Endothelial cell (in vitro differentiated cells): ENCODE measurements around the gene PCDHGA11. TPM values are rescaled to one million over a fixed set of nuclear protein-coding genes. Genes with fewer than 3 reads are reported as not detected.
A peak's percentile ranks its signal among the peaks of the same experiment; 100 is the strongest.
"Not testable (repeated sequence)": the region's sequence is repeated elsewhere in the genome, so short reads cannot be mapped to it uniquely, and the experiment has no call there.

Source experiments
- DNase-seq: peaks from one replicate; pipeline ENCODE4 v3.0.0; 2021; ENCODE audit warnings: low spot score
- H3K27ac Mint-ChIP-seq: one replicate; pipeline ENCODE4 v1.8.0; 2021; ENCODE audit warnings: mixed read lengths, inconsistent platforms; ENCODE audit not compliant: unreplicated experiment
- H3K27me3 Mint-ChIP-seq: one replicate; pipeline ENCODE4 v1.8.0; 2021; ENCODE audit warnings: mild to moderate bottlenecking, moderate library complexity, mixed read lengths, inconsistent platforms; ENCODE audit not compliant: unreplicated experiment
- H3K36me3 Mint-ChIP-seq: one replicate; pipeline ENCODE4 v1.8.0; 2021; ENCODE audit warnings: mild to moderate bottlenecking, low read depth, mixed read lengths, inconsistent platforms; ENCODE audit not compliant: unreplicated experiment
- H3K4me1 Mint-ChIP-seq: one replicate; pipeline ENCODE4 v1.8.0; 2021; ENCODE audit warnings: mild to moderate bottlenecking, mixed read lengths, inconsistent platforms; ENCODE audit not compliant: unreplicated experiment
- H3K4me3 Mint-ChIP-seq: one replicate; pipeline ENCODE4 v1.8.0; 2021; ENCODE audit warnings: mild to moderate bottlenecking, mixed read lengths, inconsistent platforms; ENCODE audit not compliant: unreplicated experiment
- H3K9me3 Mint-ChIP-seq: one replicate; pipeline ENCODE4 v1.8.0; 2021; ENCODE audit warnings: mixed read lengths, inconsistent platforms; ENCODE audit not compliant: unreplicated experiment
- total RNA-seq: library from RNA; stranded (reverse); fragmentation: NEBNext Ultra II Directional; extraction: Animal tissue kit (Norgen Biotek cat#: 25700); gene quantifications from one replicate; pipeline ENCODE4 v1.2.1, GENCODE V29; 2021; ENCODE audit not compliant: unreplicated experiment
- TF ChIP-seq, protein P1 (sequence below): fragments of 200-600 bp; sonication (generic); IDR thresholded peaks from one replicate; pipeline ENCODE4 v1.5.0; 2021; ENCODE audit warnings: antibody characterized with exemption; ENCODE audit not compliant: unreplicated experiment

The PCDHGA11 gene
- total RNA-seq, 1 donor from 2014 or later = 10.8 TPM

DNA sequence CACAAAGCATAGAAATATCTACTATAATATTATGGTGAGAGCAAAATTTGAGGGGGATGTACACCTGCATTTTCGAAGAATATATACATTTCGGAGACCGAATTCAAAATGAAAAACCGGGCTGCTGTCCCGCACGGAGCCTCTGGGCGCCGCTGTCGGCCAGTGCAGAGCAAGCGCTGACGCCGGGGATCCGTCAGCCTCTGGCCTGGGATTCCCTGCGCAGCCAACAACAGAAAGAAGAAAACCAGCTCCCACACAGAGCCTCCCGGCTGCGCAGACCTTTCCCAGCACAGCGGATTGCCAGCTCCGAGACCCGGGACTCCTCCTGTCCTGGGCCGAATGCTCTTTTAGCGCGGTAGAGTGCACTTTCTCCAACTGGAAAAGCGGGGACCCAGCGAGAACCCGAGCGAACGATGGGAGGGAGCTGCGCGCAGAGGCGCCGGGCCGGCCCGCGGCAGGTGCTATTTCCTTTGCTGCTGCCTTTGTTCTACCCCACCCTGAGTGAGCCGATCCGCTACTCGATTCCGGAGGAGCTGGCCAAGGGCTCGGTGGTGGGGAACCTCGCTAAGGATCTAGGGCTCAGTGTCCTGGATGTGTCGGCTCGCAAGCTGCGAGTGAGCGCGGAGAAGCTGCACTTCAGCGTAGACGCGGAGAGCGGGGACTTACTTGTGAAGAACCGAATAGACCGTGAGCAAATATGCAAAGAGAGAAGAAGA is 12.9 kb upstream of the PCDHGA11 start, which contains the start of gene PCDHGB6:
PCDHGB6 (plus strand) TSS at position 232 of the 716 bp plus-strand sequence; CDS start at position 414, 182 bp downstream.
- H3K36me3 Mint-ChIP-seq = peaks cover 42% of the 10 kb centered on the region
- peaks cover 10% of the 10 kb centered on the region for H3K9me3 Mint-ChIP-seq
- peak; percentile 87 for DNase-seq
- peak within 1 kb of the TSS; percentile 93 for H3K27ac Mint-ChIP-seq
- H3K4me3 Mint-ChIP-seq = peak within 1 kb of the TSS; percentile 97
- TF ChIP-seq, protein P1, sequence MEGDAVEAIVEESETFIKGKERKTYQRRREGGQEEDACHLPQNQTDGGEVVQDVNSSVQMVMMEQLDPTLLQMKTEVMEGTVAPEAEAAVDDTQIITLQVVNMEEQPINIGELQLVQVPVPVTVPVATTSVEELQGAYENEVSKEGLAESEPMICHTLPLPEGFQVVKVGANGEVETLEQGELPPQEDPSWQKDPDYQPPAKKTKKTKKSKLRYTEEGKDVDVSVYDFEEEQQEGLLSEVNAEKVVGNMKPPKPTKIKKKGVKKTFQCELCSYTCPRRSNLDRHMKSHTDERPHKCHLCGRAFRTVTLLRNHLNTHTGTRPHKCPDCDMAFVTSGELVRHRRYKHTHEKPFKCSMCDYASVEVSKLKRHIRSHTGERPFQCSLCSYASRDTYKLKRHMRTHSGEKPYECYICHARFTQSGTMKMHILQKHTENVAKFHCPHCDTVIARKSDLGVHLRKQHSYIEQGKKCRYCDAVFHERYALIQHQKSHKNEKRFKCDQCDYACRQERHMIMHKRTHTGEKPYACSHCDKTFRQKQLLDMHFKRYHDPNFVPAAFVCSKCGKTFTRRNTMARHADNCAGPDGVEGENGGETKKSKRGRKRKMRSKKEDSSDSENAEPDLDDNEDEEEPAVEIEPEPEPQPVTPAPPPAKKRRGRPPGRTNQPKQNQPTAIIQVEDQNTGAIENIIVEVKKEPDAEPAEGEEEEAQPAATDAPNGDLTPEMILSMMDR = peak; percentile 89
- peaks cover 24% of the 10 kb centered on the region for H3K4me1 Mint-ChIP-seq
- H3K27me3 Mint-ChIP-seq = not testable (repeated sequence)

DNA sequence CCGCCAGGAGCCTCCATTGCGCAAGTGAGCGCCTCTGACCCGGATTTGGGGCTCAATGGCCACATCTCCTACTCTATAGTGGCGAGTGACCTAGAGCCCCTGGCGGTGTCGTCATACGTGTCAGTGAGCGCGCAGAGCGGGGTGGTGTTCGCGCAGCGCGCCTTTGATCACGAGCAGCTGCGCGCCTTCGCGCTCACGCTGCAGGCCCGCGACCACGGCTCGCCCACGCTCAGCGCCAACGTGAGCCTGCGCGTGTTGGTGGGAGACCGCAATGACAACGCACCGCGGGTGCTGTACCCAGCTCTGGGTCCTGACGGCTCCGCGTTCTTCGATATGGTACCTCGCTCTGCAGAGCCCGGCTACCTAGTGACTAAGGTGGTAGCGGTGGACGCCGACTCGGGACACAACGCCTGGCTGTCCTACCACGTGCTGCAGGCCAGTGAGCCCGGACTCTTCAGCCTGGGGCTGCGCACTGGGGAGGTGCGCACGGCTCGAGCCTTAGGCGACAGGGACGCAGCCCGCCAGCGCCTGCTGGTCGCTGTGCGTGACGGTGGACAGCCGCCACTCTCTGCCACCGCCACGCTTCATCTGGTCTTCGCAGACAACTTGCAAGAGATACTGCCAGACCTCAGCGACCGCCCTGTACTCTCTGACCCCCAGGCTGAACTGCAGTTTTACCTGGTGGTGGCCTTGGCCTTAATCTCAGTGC is 11.1 kb upstream of the PCDHGA11 start:
- Mint-ChIP-seq H3K4me1 (peaks cover 38% of the 10 kb centered on the region), H3K27me3 (peaks cover 8% of the 10 kb centered on the region), H3K9me3 (peaks cover 15% of the 10 kb centered on the region), H3K27ac (no peak overlapping the region), H3K4me3 (peak overlapping the region; percentile 97), H3K36me3 (peaks cover 48% of the 10 kb centered on the region)
- DNase-seq = no peak
- TF ChIP-seq, protein P1 = no peak

- DNase-seq = no peak
- Mint-ChIP-seq H3K9me3 (peaks cover 23% of the 10 kb centered on the region), H3K27me3 (peaks cover 10% of the 10 kb centered on the region), H3K4me3 (peak overlapping the region; percentile 72), H3K4me1 (peaks cover 43% of the 10 kb centered on the region), H3K27ac (peak overlapping the region; percentile 30), H3K36me3 (peaks cover 53% of the 10 kb centered on the region)
- TF ChIP-seq, protein P1 = no peak
Observed at GRCh38 chr5:141411575-141411974, 9.3 kb upstream of the PCDHGA11 start.

GRCh38 chr5:141412854-141413539 is 7.9 kb upstream of the PCDHGA11 start, which contains the start of gene PCDHGA10:
Gene PCDHGA10 (plus strand): TSS chr5:141412987. CDS start chr5:141413176, 189 bp downstream.
- H3K9me3 Mint-ChIP-seq = peaks cover 26% of the 10 kb centered on the region
- TF ChIP-seq, protein P1 = peak; percentile 81
- H3K27me3 Mint-ChIP-seq = peaks cover 13% of the 10 kb centered on the region
- peak within 1 kb of the TSS; percentile 84 for H3K27ac Mint-ChIP-seq
- H3K4me1 Mint-ChIP-seq = peaks cover 44% of the 10 kb centered on the region
- H3K36me3 Mint-ChIP-seq = peaks cover 53% of the 10 kb centered on the region
- DNase-seq = peak; percentile 70
- H3K4me3 Mint-ChIP-seq = peak within 1 kb of the TSS; percentile 96
